Keratinocyte (primary cell): ENCODE results near the gene CD36. TPM values are rescaled to one million over a fixed set of nuclear protein-coding genes. Genes with fewer than 3 reads are reported as not detected.

Experiments used
- DNase-seq: peaks from one replicate; pipeline ENCODE4 v3.0.0-alpha.2; 2011; ENCODE audit warnings: low read depth, missing footprints, low spot score
- FAIRE-seq: peaks from 2 replicates; lab custom pipeline; 2011; peaks lifted over from hg19 to GRCh38; lab: Jason Lieb, UNC
- H2AFZ ChIP-seq: 2 replicates; pipeline ENCODE4 v1.6.0; 2012; ENCODE audit warnings: low read length, control low read depth, inconsistent platforms; ENCODE audit not compliant: control insufficient read depth
- H3K27ac ChIP-seq: 2 replicates; pipeline ENCODE4 v1.5.1; 2011; ENCODE audit warnings: low read length; ENCODE audit not compliant: control insufficient read depth, insufficient read depth
- H3K27me3 ChIP-seq: 3 replicates; pipeline ENCODE4 v1.6.0; 2011; ENCODE audit warnings: low read length; ENCODE audit not compliant: control insufficient read depth, insufficient read depth; ENCODE audit errors: extremely low read depth
- H3K36me3 ChIP-seq, 2 experiments: 2 replicates in 1 of 2; 3 replicates in 1 of 2; pipeline ENCODE4 v1.5.1; 2011; ENCODE audit warnings: low read length in 2 of 2, mild to moderate bottlenecking in 1 of 2; ENCODE audit not compliant: control insufficient read depth in 2 of 2, insufficient read depth in 2 of 2; ENCODE audit errors: extremely low read depth in 1 of 2
- H3K4me1 ChIP-seq: 3 replicates; pipeline ENCODE4 v1.5.1; 2011; ENCODE audit warnings: low read length; ENCODE audit not compliant: control insufficient read depth, insufficient read depth; ENCODE audit errors: extremely low read depth
- H3K4me2 ChIP-seq: 3 replicates; pipeline ENCODE4 v1.6.0; 2011; ENCODE audit warnings: low read depth, low read length; ENCODE audit not compliant: control insufficient read depth, insufficient read depth; ENCODE audit errors: extremely low read depth
- H3K4me3 ChIP-seq, 3 experiments: fragments of 200-600 bp in 1 of 3; sonication (generic) in 1 of 3; 2 replicates in 2 of 3; 3 replicates in 1 of 3; pipeline ENCODE4 v1.5.1; 2011 to 2016; ENCODE audit warnings: low read length in 3 of 3, mild to moderate bottlenecking in 3 of 3, control low read depth in 2 of 3, inconsistent platforms in 1 of 3, low read depth in 1 of 3, mixed read lengths in 1 of 3, mixed run types in 1 of 3, moderate library complexity in 1 of 3; ENCODE audit not compliant: control insufficient read depth in 2 of 3, insufficient read depth in 2 of 3; ENCODE audit errors: extremely low read depth in 1 of 3
- H3K79me2 ChIP-seq: 2 replicates; pipeline ENCODE4 v1.6.0; 2012; ENCODE audit warnings: low read length; ENCODE audit not compliant: control insufficient read depth, insufficient read depth
- H3K9ac ChIP-seq: 3 replicates; pipeline ENCODE4 v1.6.0; 2011; ENCODE audit warnings: low read length; ENCODE audit not compliant: control insufficient read depth, insufficient read depth; ENCODE audit errors: extremely low read depth
- H3K9me1 ChIP-seq: 3 replicates; pipeline ENCODE4 v1.6.0; 2011; ENCODE audit warnings: low read length; ENCODE audit not compliant: control insufficient read depth, insufficient read depth; ENCODE audit errors: extremely low read depth
- H3K9me3 ChIP-seq: 2 replicates; pipeline ENCODE4 v1.5.1; 2012; ENCODE audit warnings: low read depth, low read length; ENCODE audit not compliant: control insufficient read depth
- H4K20me1 ChIP-seq: 3 replicates; pipeline ENCODE4 v1.6.0; 2011; ENCODE audit warnings: low read length; ENCODE audit not compliant: control insufficient read depth, insufficient read depth; ENCODE audit errors: extremely low read depth
- CTCF ChIP-seq, 3 experiments: IDR thresholded peaks in 1 of 3; conservative IDR thresholded peaks in 1 of 3; optimal IDR thresholded peaks in 1 of 3; 2 replicates in 2 of 3; 3 replicates in 1 of 3; pipeline versions ENCODE3 to v1.5.1; 2011; ENCODE audit warnings: low read length in 3 of 3, mild to moderate bottlenecking in 3 of 3, moderate library complexity in 2 of 3, control low read depth in 1 of 3, inconsistent platforms in 1 of 3; ENCODE audit not compliant: insufficient read depth in 2 of 3; ENCODE audit errors: extremely low read depth in 1 of 3
- EZH2 ChIP-seq: IDR thresholded peaks from one replicate; pipeline ENCODE4 v1.6.1; 2012; ENCODE audit warnings: inconsistent platforms, mild to moderate bottlenecking, low read length, moderate library complexity
- dilution Hi-C: fragments of 300-500 bp; cut with MboI; formaldehyde crosslinking; loops from one replicate; pipeline ENCODE4 v1.7.0; 2020; ENCODE audit warnings: low sequenced_read_pairs; ENCODE audit not compliant: extremely low pct_ligation_motif_present
- polyA plus RNA-seq, 5 experiments: library from polyadenylated mRNA; depleted of rRNA in 3 of 5; stranded (reverse) in 3 of 5; stranded (forward) in 1 of 5; unstranded in 1 of 5; fragments of >200 nt; gene quantifications; 1 replicate in 1 of 5; 2 replicates in 3 of 5; 3 replicates in 1 of 5; pipeline versions ENCODE4 v1.2.1 to v1.2.3, GENCODE V29; 2011 to 2012; ENCODE audit warnings: missing spikeins in 2 of 5, low read depth in 1 of 5, low replicate concordance in 1 of 5

Gene CD36
- polyA plus RNA-seq, 1 donor (not counting 4 experiments of a cell fraction or from before 2014, with no cell fraction given), result 0.59 TPM

- no peaks in the 10 kb centered on the region for H3K27me3 ChIP-seq
- DNase-seq (no peak), FAIRE-seq (no peak)
- no peak overlapping the region for H3K4me2 ChIP-seq
- no peak overlapping the region for H2AFZ ChIP-seq
- no peak overlapping the region for H3K27ac ChIP-seq
- no peak overlapping the region for H3K4me3 ChIP-seq
- no peaks in the 10 kb centered on the region for H3K4me1 ChIP-seq
- H3K36me3 ChIP-seq, result no peaks in the 10 kb centered on the region
- H3K9me1 ChIP-seq, result no peaks in the 10 kb centered on the region
- H3K9me3 ChIP-seq, result no peaks in the 10 kb centered on the region
- TF ChIP-seq CTCF (optimal IDR thresholded peaks at IDR 0.05 in 1 of 3, IDR thresholded peaks at IDR 0.05 in 1 of 3, conservative IDR thresholded peaks at IDR 0.05 in 1 of 3; ENCODE audit: extremely low read depth in 1 of 3, insufficient read depth in 2 of 3, low read length in 3 of 3) (no peak), EZH2 (no peak)
- dilution Hi-C loops, result no loop called here
- no peak overlapping the region for H3K9ac ChIP-seq
- no peaks in the 10 kb centered on the region for H3K79me2 ChIP-seq
- no peaks in the 10 kb centered on the region for H4K20me1 ChIP-seq
Measured at GRCh38 chr7:80611779-80612178, 26.7 kb upstream of the CD36 start.

DNA sequence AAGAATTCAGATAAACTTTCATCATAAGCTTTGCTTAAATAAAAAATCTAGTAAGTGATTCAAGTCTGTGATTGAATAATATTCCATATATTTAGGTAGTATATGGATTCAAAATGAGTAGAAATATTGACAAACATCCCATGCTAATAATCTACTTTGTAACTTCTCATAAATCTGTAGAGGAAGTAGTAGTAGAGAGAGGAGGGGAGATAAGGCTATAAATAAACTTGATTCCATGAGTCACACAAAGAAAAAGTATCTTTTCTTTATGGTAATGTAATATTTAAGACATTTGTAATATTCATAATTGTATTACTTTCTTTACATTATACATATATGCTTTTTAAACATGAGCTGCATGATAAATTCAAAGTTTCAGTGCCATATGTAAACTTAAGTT lies 25.6 kb upstream of the CD36 start:
- no peaks in the 10 kb centered on the region for H4K20me1 ChIP-seq
- FAIRE-seq (no peak), DNase-seq (no peak)
- H3K27ac ChIP-seq, result no peak overlapping the region
- no peaks in the 10 kb centered on the region for H3K27me3 ChIP-seq
- no peaks in the 10 kb centered on the region for H3K36me3 ChIP-seq
- H3K4me2 ChIP-seq, result no peak overlapping the region
- H3K9me3 ChIP-seq, result no peaks in the 10 kb centered on the region
- H3K9ac ChIP-seq, result no peak overlapping the region
- dilution Hi-C loops, result no loop called here
- TF ChIP-seq EZH2 (no peak), CTCF (optimal IDR thresholded peaks at IDR 0.05 in 1 of 3, IDR thresholded peaks at IDR 0.05 in 1 of 3, conservative IDR thresholded peaks at IDR 0.05 in 1 of 3; ENCODE audit: extremely low read depth in 1 of 3, insufficient read depth in 2 of 3, low read length in 3 of 3) (no peak)
- no peak overlapping the region for H3K4me3 ChIP-seq
- H3K79me2 ChIP-seq, result no peaks in the 10 kb centered on the region
- no peak overlapping the region for H2AFZ ChIP-seq
- H3K4me1 ChIP-seq, result no peaks in the 10 kb centered on the region
- no peaks in the 10 kb centered on the region for H3K9me1 ChIP-seq
